Osteoblast (primary cell): ENCODE measurements around the gene CACNA1H. TPM values are rescaled to one million over a fixed set of nuclear protein-coding genes. Genes with fewer than 3 reads are reported as not detected.
"Not testable (repeated sequence)": the region's sequence is repeated elsewhere in the genome, so short reads cannot be mapped to it uniquely, and the experiment has no call there.

ENCODE experiments used
- DNase-seq: peaks from one replicate; pipeline ENCODE4 v3.0.0; 2011; ENCODE audit warnings: low spot score, mixed read lengths; ENCODE audit not compliant: insufficient read length; ENCODE audit errors: missing footprints
- H2AFZ ChIP-seq: 2 replicates; pipeline ENCODE4 v1.6.0; 2011; ENCODE audit warnings: mild to moderate bottlenecking, low read length
- H3K27ac ChIP-seq: 2 replicates; pipeline ENCODE4 v1.5.1; 2011; ENCODE audit warnings: mild to moderate bottlenecking, low read depth, low read length, moderate library complexity
- H3K27me3 ChIP-seq: 2 replicates; pipeline ENCODE4 v1.6.0; 2012; ENCODE audit warnings: mild to moderate bottlenecking, control low read depth, inconsistent platforms, low read length, moderate library complexity; ENCODE audit not compliant: insufficient read depth
- H3K36me3 ChIP-seq: 2 replicates; pipeline ENCODE4 v1.5.1; 2011; ENCODE audit warnings: mild to moderate bottlenecking, low read length, control low read depth, moderate library complexity; ENCODE audit not compliant: insufficient read depth
- H3K4me1 ChIP-seq: 2 replicates; pipeline ENCODE4 v1.5.1; 2011; ENCODE audit warnings: mild to moderate bottlenecking, low read length, control low read depth, moderate library complexity; ENCODE audit not compliant: insufficient read depth
- H3K4me2 ChIP-seq: 2 replicates; pipeline ENCODE4 v1.6.0; 2011; ENCODE audit warnings: mild to moderate bottlenecking, low read length; ENCODE audit not compliant: insufficient read depth
- H3K4me3 ChIP-seq: fragments of 200-600 bp; sonication (generic); 3 replicates; pipeline ENCODE4 v1.5.1; 2012; ENCODE audit warnings: mild to moderate bottlenecking, low read length, inconsistent platforms; ENCODE audit not compliant: insufficient read depth
- H3K79me2 ChIP-seq: 2 replicates; pipeline ENCODE4 v1.6.0; 2012; ENCODE audit warnings: mild to moderate bottlenecking, low read length, control low read depth, inconsistent platforms; ENCODE audit not compliant: insufficient read depth
- H3K9me3 ChIP-seq: 2 replicates; pipeline ENCODE4 v1.5.1; 2011; ENCODE audit warnings: low read depth, low read length, control low read depth
- H4K20me1 ChIP-seq: 2 replicates; pipeline ENCODE4 v1.6.0; 2012; ENCODE audit warnings: mild to moderate bottlenecking, low read length, control low read depth; ENCODE audit not compliant: insufficient read depth
- CTCF ChIP-seq: IDR thresholded peaks from 2 replicates; pipeline ENCODE4 v1.5.1; 2011; ENCODE audit warnings: mild to moderate bottlenecking, low read depth, low read length, moderate library complexity; ENCODE audit errors: extremely low read depth
- total RNA-seq: library from RNA; depleted of rRNA; stranded (reverse); fragments of >200 nt; gene quantifications from 2 replicates; pipeline ENCODE4 v1.2.3, GENCODE V29; 2012

Gene CACNA1H
- total RNA-seq, 1 donor, result under 0.01 TPM

DNA sequence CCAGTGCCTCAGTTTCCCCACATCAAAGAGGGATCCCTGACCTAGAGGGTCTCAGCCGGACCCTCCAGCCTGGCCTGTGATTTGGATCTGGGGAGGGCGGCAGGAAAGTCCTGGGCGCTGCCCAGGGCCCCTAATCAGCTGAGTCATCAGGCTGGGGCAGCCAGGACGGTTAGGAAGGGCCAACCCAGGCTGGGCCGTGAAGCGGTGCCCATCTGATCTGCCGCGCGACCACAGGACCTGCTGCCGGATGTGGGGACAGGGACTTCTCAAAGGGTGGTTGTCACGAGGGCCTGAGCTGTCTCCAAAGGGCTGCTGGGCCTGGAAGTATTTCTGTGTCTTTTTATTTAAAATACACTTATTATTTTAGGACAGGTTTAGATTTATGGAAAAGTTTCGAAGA lies 92.0 kb downstream of the CACNA1H start:
- Histone ChIP-seq H4K20me1 (no peaks in the 10 kb centered on the region), H2AFZ (no peak overlapping the region), H3K27me3 (peaks cover 8% of the 10 kb centered on the region), H3K9me3 (no peaks in the 10 kb centered on the region), H3K27ac (no peak overlapping the region), H3K79me2 (no peaks in the 10 kb centered on the region), H3K4me1 (no peaks in the 10 kb centered on the region), H3K4me2 (no peak overlapping the region), H3K4me3 (no peak overlapping the region), H3K36me3 (no peaks in the 10 kb centered on the region)
- TF ChIP-seq CTCF, result no peak
- peak; percentile 41 for DNase-seq

GRCh38 chr16:1245452-1246020 lies 92.6 kb downstream of the CACNA1H start:
- DNase-seq, result peak; percentile 66
- Histone ChIP-seq H3K4me1 (no peaks in the 10 kb centered on the region), H3K9me3 (no peaks in the 10 kb centered on the region), H4K20me1 (no peaks in the 10 kb centered on the region), H3K4me3 (no peak overlapping the region), H3K36me3 (no peaks in the 10 kb centered on the region), H2AFZ (no peak overlapping the region), H3K4me2 (no peak overlapping the region), H3K27me3 (peaks cover 8% of the 10 kb centered on the region), H3K79me2 (no peaks in the 10 kb centered on the region), H3K27ac (no peak overlapping the region)
- TF ChIP-seq CTCF, result no peak

DNA sequence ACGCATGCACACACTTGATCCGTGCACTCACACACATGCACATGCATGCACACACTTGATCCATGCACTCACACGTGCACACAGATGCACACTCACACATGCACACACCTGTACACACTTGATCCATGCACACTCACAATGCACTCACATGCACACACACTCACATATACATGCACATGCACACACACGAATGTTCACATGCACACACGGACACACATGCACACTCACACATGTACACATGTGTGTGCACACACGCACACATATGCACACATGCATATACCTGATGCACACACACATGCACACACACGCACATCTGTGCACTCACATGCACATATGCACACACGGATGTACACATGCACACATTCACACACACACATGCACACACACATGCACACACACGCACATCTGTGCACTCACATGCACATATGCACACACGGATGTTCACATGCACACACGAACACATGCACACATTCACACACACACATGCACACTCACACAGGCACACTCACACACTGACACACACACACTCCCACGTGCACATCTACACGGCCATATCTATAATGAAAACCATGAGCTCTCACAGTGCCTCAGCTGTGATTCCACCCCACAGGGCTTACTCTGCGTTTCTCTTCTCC lies 95.1 kb downstream of the CACNA1H start:
- H3K4me1 ChIP-seq, H2AFZ ChIP-seq, H3K9me3 ChIP-seq, H3K27me3 ChIP-seq, H3K36me3 ChIP-seq, H3K4me2 ChIP-seq, H4K20me1 ChIP-seq, H3K4me3 ChIP-seq, H3K79me2 ChIP-seq, H3K27ac ChIP-seq, DNase-seq: not testable (repeated sequence)

DNA sequence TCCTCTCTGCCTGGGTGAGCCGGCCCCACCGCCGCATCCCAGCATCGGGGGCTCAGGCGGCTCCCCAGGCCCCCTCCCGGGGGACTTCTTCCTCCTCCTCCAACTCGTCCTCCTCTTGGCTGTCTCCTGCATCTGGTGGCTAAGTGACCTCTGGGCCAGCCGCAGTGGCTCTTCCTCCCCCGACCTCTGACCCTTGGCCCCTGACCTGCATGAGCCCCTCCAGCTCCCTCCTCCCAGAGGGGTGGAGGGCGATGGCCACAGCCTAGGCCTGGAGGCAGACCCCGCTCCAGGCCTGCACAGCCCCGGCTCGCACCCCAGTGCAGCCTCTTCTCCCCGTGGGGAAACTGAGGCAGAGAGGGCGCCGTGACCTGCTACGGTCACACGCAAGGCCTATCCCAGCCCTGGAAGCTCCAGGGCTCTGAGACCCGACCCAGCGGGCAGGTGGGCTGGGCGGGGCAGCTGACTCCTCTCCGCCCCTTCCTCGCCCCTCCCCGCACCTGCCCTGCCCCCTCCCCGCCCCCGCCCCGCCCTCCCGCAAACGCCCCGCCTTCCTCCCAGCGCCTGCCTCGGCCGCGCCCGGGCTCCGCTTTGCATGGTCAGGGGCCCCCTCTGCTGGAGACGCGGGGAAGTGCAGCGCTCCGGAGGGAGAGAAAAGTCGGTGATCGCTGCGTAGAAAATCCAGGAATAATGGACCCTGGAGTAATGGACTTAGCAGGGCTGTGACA lies 96.3 kb downstream of the CACNA1H start:
- H3K27me3 ChIP-seq, H3K4me3 ChIP-seq, H4K20me1 ChIP-seq, DNase-seq, H3K36me3 ChIP-seq, H3K4me1 ChIP-seq, H3K9me3 ChIP-seq, H2AFZ ChIP-seq, H3K79me2 ChIP-seq, H3K4me2 ChIP-seq, H3K27ac ChIP-seq: not testable (repeated sequence)

DNA sequence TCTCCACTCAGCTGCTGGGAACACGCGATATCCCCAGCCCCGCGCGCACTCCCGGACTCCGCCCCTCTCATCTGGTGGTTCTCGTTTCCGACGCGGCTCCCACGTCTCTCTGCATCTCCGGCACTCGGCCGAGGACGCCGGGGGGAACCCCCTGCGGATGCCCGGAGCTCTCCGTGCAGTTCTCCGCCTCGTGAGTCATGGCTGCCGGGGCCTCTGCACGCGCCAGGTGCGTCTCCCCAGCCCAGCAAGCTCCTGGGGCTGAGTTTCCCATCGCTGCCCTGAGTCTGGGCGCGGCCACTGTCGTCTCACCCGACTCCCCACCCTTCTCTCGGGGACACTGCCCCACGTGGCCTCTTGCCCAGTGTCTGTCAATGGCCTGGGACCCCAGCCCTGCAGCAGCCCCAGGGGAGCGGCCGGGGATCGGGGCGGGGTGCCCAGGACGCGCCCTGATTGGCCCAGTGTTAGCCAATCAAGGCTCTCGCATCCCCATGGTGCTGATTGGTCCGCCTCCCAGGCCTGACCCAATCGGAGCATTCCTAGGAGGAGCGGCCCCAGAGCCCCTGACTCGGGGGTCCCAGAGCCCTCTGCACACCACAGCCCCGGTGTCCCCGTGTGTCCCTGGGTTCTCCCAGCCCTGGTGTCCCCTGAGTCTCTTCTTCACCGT lies 100.9 kb downstream of the CACNA1H start:
- not testable (repeated sequence) for H3K36me3 ChIP-seq, H3K4me3 ChIP-seq, H3K79me2 ChIP-seq, H3K4me2 ChIP-seq, H3K9me3 ChIP-seq, H4K20me1 ChIP-seq, H2AFZ ChIP-seq, H3K4me1 ChIP-seq, H3K27me3 ChIP-seq, H3K27ac ChIP-seq, DNase-seq

GRCh38 chr16:1254821-1255220 lies 101.9 kb downstream of the CACNA1H start:
- H3K4me1 ChIP-seq, DNase-seq, H3K9me3 ChIP-seq, H2AFZ ChIP-seq, H3K36me3 ChIP-seq, H3K4me2 ChIP-seq, H3K27ac ChIP-seq, H3K79me2 ChIP-seq, H3K4me3 ChIP-seq, H4K20me1 ChIP-seq: not testable (repeated sequence)
- H3K27me3 ChIP-seq, result peaks cover 10% of the 10 kb centered on the region
